Measurements from ENCODE around the gene FICD. TPM values are rescaled to one million over a fixed set of nuclear protein-coding genes. Genes with fewer than 3 reads are reported as not detected.

The FICD gene
- total RNA-seq, 1 experiment from 2014 or later, result 3.6 TPM

DNA sequence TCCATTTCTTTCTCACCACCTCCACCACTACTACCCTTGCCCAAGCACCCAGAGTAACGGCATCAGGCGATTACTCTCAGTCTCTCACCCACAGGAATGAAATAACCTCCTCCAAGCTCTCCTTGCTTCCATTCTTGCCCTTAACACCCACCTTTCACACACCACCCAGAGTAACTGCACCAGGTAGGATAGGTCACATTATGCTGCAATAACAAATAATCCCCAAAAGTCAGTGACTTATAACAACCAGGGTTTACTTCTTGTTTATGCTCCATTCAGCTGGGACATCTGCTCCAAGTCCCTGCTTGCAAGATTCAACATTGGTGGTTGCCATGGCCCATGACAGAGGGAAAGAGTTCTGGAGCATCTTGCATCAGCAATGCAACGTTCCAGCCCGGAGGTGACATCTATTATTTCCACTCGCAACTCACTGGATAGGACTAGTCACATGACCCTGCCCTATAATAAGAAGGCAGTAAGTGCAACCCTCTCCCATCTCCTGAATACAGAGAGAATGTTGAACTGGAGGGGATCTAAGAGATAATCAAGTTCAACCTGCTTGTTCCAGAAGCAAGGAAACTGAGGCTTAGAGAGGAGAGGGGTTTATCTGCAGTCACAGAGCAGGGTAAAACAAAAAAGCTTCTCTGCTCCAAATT, 41.5 kb upstream of the FICD start:
- no peaks in the 10 kb centered on the region for H3K4me1 ChIP-seq
- H3K4me3 ChIP-seq (ENCODE audit: low read depth, low read length), result no peak overlapping the region
- Mint-ChIP-seq H3K36me3 (ENCODE audit: insufficient read depth, unreplicated experiment) (no peaks in the 10 kb centered on the region), H3K9me3 (ENCODE audit: unreplicated experiment) (peaks cover 3% of the 10 kb centered on the region), H3K27me3 (ENCODE audit: insufficient read depth, unreplicated experiment) (peaks cover 8% of the 10 kb centered on the region), H3K4me1 (ENCODE audit: low read depth, unreplicated experiment) (no peaks in the 10 kb centered on the region), H3K27ac (ENCODE audit: unreplicated experiment) (no peak overlapping the region), H3K4me3 (ENCODE audit: unreplicated experiment) (no peak overlapping the region)
- intact Hi-C loops (cut with micrococcal nuclease; ENCODE audit: unreplicated experiment), result no loop called here
- no peaks in the 10 kb centered on the region for H3K9me3 ChIP-seq
- no peak for DNase-seq
- CTCF ChIA-PET, result no interaction called here
- no TSS peak for BruUV-seq (replicated peaks)
- no peaks in the 10 kb centered on the region; the same call in 1 of the 2 replicates for H3K27me3 ChIP-seq (replicated peaks; ENCODE audit: control insufficient read depth, insufficient read depth, low read length)
- POLR2A ChIA-PET, result no interaction called here
- no peaks in the 10 kb centered on the region for H3K36me3 ChIP-seq (ENCODE audit: control insufficient read depth, insufficient read depth, low read length)
- TF ChIP-seq CTCF (IDR thresholded peaks at IDR 0.05; ENCODE audit: insufficient read depth in 1 of 2, low read depth in 1 of 2, low read length in 1 of 2, severe bottlenecking in 1 of 2, unreplicated experiment in 1 of 2), result no peak

GRCh38 chr12:108475396-108475795, 39.7 kb upstream of the FICD start:
- no peak overlapping the region for H3K27ac Mint-ChIP-seq (ENCODE audit: unreplicated experiment)
- CTCF ChIA-PET, result no interaction called here
- Histone ChIP-seq H3K27me3 (replicated peaks; ENCODE audit: control insufficient read depth, insufficient read depth, low read length) (no peaks in the 10 kb centered on the region; the same call in 1 of the 2 replicates), H3K4me1 (no peaks in the 10 kb centered on the region), H3K36me3 (ENCODE audit: control insufficient read depth, insufficient read depth, low read length) (no peaks in the 10 kb centered on the region), H3K9me3 (no peaks in the 10 kb centered on the region), H3K4me3 (ENCODE audit: low read depth, low read length) (no peak overlapping the region)
- DNase-seq, result no peak
- H3K4me3 Mint-ChIP-seq (ENCODE audit: unreplicated experiment), result no peak overlapping the region
- POLR2A ChIA-PET, result no interaction called here
- no peak for TF ChIP-seq CTCF (IDR thresholded peaks at IDR 0.05; ENCODE audit: insufficient read depth in 1 of 2, low read depth in 1 of 2, low read length in 1 of 2, severe bottlenecking in 1 of 2, unreplicated experiment in 1 of 2)
- no peaks in the 10 kb centered on the region for H3K36me3 Mint-ChIP-seq (ENCODE audit: insufficient read depth, unreplicated experiment)
- no peaks in the 10 kb centered on the region for H3K4me1 Mint-ChIP-seq (ENCODE audit: low read depth, unreplicated experiment)
- intact Hi-C loops (cut with micrococcal nuclease; ENCODE audit: unreplicated experiment), result no loop called here
- H3K9me3 Mint-ChIP-seq (ENCODE audit: unreplicated experiment), result no peaks in the 10 kb centered on the region
- peaks cover 8% of the 10 kb centered on the region for H3K27me3 Mint-ChIP-seq (ENCODE audit: insufficient read depth, unreplicated experiment)
- BruUV-seq (replicated peaks), result no TSS peak

DNA sequence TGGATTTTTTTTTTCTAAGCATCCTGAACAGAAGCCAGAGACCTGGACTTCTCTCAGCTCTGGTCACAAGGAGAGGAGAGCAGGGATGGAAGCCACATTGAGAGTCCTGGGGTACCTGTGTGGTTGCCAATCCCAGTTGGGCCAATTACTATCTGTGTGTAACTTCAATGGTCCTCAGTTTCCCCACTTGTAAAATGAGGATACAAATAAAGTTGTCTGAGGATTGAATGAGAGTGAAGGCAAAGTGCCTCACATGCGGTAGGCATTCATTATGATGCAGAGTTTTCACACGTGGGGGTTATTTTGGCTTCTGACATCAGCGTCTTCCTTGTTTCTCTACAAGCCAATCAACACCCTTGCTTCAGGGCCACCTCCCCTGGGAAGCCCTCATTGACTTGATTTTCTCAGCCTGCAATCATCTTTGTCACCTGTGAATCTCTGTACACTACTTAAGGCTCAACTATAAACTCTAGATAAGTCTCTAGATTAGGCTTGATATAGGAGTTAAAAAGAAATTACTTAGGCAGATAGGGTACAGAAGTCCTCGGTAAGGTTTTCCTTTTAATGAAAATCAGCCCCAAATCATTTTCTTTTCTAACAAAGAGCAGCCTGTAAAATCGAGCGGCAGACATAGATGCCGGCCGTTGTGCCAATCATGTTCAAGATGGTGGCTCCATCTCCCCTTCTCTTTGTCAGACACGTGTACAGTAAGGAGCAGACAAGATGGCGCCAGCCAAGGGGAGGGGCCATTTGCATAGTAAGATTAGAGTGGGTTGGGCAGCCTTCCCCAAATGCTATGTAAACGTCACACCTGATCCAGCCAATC, 37.8 kb upstream of the FICD start:
- Mint-ChIP-seq H3K4me3 (ENCODE audit: unreplicated experiment) (no peak overlapping the region), H3K36me3 (ENCODE audit: insufficient read depth, unreplicated experiment) (no peaks in the 10 kb centered on the region), H3K9me3 (ENCODE audit: unreplicated experiment) (no peaks in the 10 kb centered on the region), H3K27me3 (ENCODE audit: insufficient read depth, unreplicated experiment) (peaks cover 8% of the 10 kb centered on the region), H3K4me1 (ENCODE audit: low read depth, unreplicated experiment) (no peaks in the 10 kb centered on the region), H3K27ac (ENCODE audit: unreplicated experiment) (no peak overlapping the region)
- H3K4me1 ChIP-seq, result no peaks in the 10 kb centered on the region
- H3K4me3 ChIP-seq (ENCODE audit: low read depth, low read length), result no peak overlapping the region
- DNase-seq, result no peak
- H3K27me3 ChIP-seq (replicated peaks; ENCODE audit: control insufficient read depth, insufficient read depth, low read length), result no peaks in the 10 kb centered on the region; the same call in 1 of the 2 replicates
- BruUV-seq (replicated peaks), result no TSS peak
- H3K36me3 ChIP-seq (ENCODE audit: control insufficient read depth, insufficient read depth, low read length), result no peaks in the 10 kb centered on the region
- intact Hi-C loops (cut with micrococcal nuclease; ENCODE audit: unreplicated experiment), result no loop called here
- TF ChIP-seq CTCF (IDR thresholded peaks at IDR 0.05; ENCODE audit: insufficient read depth in 1 of 2, low read depth in 1 of 2, low read length in 1 of 2, severe bottlenecking in 1 of 2, unreplicated experiment in 1 of 2), result no peak
- ChIA-PET CTCF (no interaction called here), POLR2A (no interaction called here)
- H3K9me3 ChIP-seq, result no peaks in the 10 kb centered on the region
